Activated CD4-positive, alpha-beta T cell treated with anti-CD3 and anti-CD28 coated beads for 36 hours (primary cell): ENCODE results near the gene GLDC. TPM values are rescaled to one million over a fixed set of nuclear protein-coding genes. Genes with fewer than 3 reads are reported as not detected.
A peak's percentile ranks its signal among the peaks of the same experiment; 100 is the strongest.
"Not testable (repeated sequence)": the region's sequence is repeated elsewhere in the genome, so short reads cannot be mapped to it uniquely, and the experiment has no call there.

Source experiments
- ATAC-seq: fragments of 200-7000 bp; cut with Tn5 transposase; one replicate; pipeline ENCODE4 v1.10.0; 2021; ENCODE audit warnings: mild to moderate bottlenecking, moderate library complexity
- CTCF ChIA-PET: fragments of 350-600 bp; sonication (Branson Sonifier 250); formaldehyde crosslinking; loops from one replicate; lab custom pipeline; 2021; ENCODE audit warnings: antibody characterized with exemption; lab: Charles Lee
- POLR2A ChIA-PET: fragments of 350-600 bp; sonication (Branson Sonifier 250); formaldehyde crosslinking; loops from one replicate; lab custom pipeline; 2021; ENCODE audit warnings: antibody characterized with exemption, inconsistent platforms; lab: Charles Lee
- DNase-seq: peaks from one replicate; pipeline ENCODE4 v3.0.0-alpha.2; 2020
- H3K27ac Mint-ChIP-seq: one replicate; pipeline ENCODE4 v1.8.0; 2021; ENCODE audit warnings: mixed read lengths
- H3K27me3 Mint-ChIP-seq: one replicate; pipeline ENCODE4 v1.8.0; 2021; ENCODE audit warnings: mixed read lengths
- H3K36me3 Mint-ChIP-seq: one replicate; pipeline ENCODE4 v1.8.0; 2021; ENCODE audit warnings: low read depth, mixed read lengths
- H3K4me1 Mint-ChIP-seq: one replicate; pipeline ENCODE4 v1.8.0; 2021; ENCODE audit warnings: mixed read lengths
- H3K4me3 Mint-ChIP-seq: one replicate; pipeline ENCODE4 v1.8.0; 2021; ENCODE audit warnings: mild to moderate bottlenecking, moderate library complexity, mixed read lengths
- H3K9me3 Mint-ChIP-seq: one replicate; pipeline ENCODE4 v1.8.0; 2021; ENCODE audit warnings: low read depth, mixed read lengths
- intact Hi-C, 2 experiments: fragments of 100-400 bp; cut with DNase I in 1 of 2; cut with micrococcal nuclease in 1 of 2; formaldehyde crosslinking; loops; one replicate each; pipeline versions ENCODE4 v1.14.2 to v1.15.1; 2022 to 2024; cut with DNase I, micrococcal nuclease
- total RNA-seq, 2 experiments: library from RNA; stranded (reverse); gene quantifications; one replicate each; pipeline ENCODE4 v1.2.3, GENCODE V29; 2021

GLDC gene
- 1 to 10 TPM in 1 of 2 experiments, under 1 TPM in 1; 0.95 to 1.8 TPM for total RNA-seq

- intact Hi-C loops, result loop anchor here (1.0 to 5.0 kb wide), 2 partner anchors 36 to 48 kb away; no protein-coding TSS in a partner anchor
- Mint-ChIP-seq H3K27ac (peak within 1 kb of the TSS; percentile 47), H3K36me3 (no peaks in the 10 kb centered on the region), H3K27me3 (peaks cover 57% of the 10 kb centered on the region), H3K9me3 (no peaks in the 10 kb centered on the region), H3K4me1 (peaks cover 17% of the 10 kb centered on the region), H3K4me3 (peak within 1 kb of the TSS; percentile 71)
- ChIA-PET POLR2A (no interaction called here), CTCF (interaction anchor here (0.6 to 1.0 kb wide), 5 partner anchors 10 to 621 kb away, joined by 3 to 5 read pairs (median 3); no protein-coding TSS in a partner anchor)
- ATAC-seq (peak; percentile 70), DNase-seq (peak; percentile 68)
Observed at GRCh38 chr9:6645355-6646292, at the start of gene GLDC. Gene GLDC, minus strand, starts transcription at chr9:6645729. Its CDS starts 230 bp downstream, at chr9:6645499.

- Mint-ChIP-seq H3K4me1 (no peaks in the 10 kb centered on the region), H3K9me3 (no peaks in the 10 kb centered on the region), H3K4me3 (no peak overlapping the region), H3K27ac (no peak overlapping the region), H3K36me3 (no peaks in the 10 kb centered on the region), H3K27me3 (no peaks in the 10 kb centered on the region)
- DNase-seq, result no peak
- ChIA-PET CTCF (interaction anchor here (0.8 kb wide), 1 partner anchor 452 kb away, joined by 3 read pairs; no protein-coding TSS in a partner anchor), POLR2A (no interaction called here)
- ATAC-seq, result no peak
- intact Hi-C loops, result no loop called here
Observed at GRCh38 chr9:6692881-6693361, 47.4 kb upstream of the GLDC start.

GRCh38 chr9:6692433-6692832, 46.9 kb upstream of the GLDC start:
- no peak overlapping the region for H3K4me3 Mint-ChIP-seq
- POLR2A ChIA-PET, result interaction anchor here (0.6 kb wide), 1 partner anchor 1255 kb away, joined by 6 read pairs; no protein-coding TSS in a partner anchor
- intact Hi-C loops, result no loop called here
- CTCF ChIA-PET, result interaction anchor here (0.8 kb wide), 1 partner anchor 452 kb away, joined by 3 read pairs; no protein-coding TSS in a partner anchor
- no peak overlapping the region for H3K27ac Mint-ChIP-seq
- no peaks in the 10 kb centered on the region for H3K27me3 Mint-ChIP-seq
- no peaks in the 10 kb centered on the region for H3K4me1 Mint-ChIP-seq
- H3K9me3 Mint-ChIP-seq, result no peaks in the 10 kb centered on the region
- ATAC-seq (no peak), DNase-seq (no peak)
- H3K36me3 Mint-ChIP-seq, result no peaks in the 10 kb centered on the region

- CTCF ChIA-PET, result interaction anchor here (1.2 kb wide), 1 partner anchor 10 kb away, joined by 3 read pairs; no protein-coding TSS in a partner anchor
Observed at GRCh38 chr9:6690675-6691070, 45.1 kb upstream of the GLDC start.

GRCh38 chr9:6689893-6690674, 44.6 kb upstream of the GLDC start:
- no peaks in the 10 kb centered on the region for H3K36me3 Mint-ChIP-seq
- no peak overlapping the region for H3K4me3 Mint-ChIP-seq
- CTCF ChIA-PET, result interaction anchor here (0.9 to 1.2 kb wide), 2 partner anchors 10 to 122 kb away, joined by 3 to 5 read pairs; no protein-coding TSS in a partner anchor
- no peak for DNase-seq
- H3K27me3 Mint-ChIP-seq, result no peaks in the 10 kb centered on the region
- intact Hi-C loops, result loop anchor here in 1 of 2 experiments (5.0 kb wide), 1 partner anchor 1713 kb away; no protein-coding TSS in a partner anchor
- POLR2A ChIA-PET, result no interaction called here
- ATAC-seq, result no peak
- H3K4me1 Mint-ChIP-seq, result peaks cover 2% of the 10 kb centered on the region
- no peak overlapping the region for H3K27ac Mint-ChIP-seq
- no peaks in the 10 kb centered on the region for H3K9me3 Mint-ChIP-seq

More at GRCh38 chr9:6690675-6691070, 45.1 kb upstream of the GLDC start:
- H3K36me3 Mint-ChIP-seq, intact Hi-C loops, POLR2A ChIA-PET, DNase-seq, H3K27me3 Mint-ChIP-seq, ATAC-seq, H3K27ac Mint-ChIP-seq, H3K4me3 Mint-ChIP-seq, H3K4me1 Mint-ChIP-seq, H3K9me3 Mint-ChIP-seq: not testable (repeated sequence)

- no peaks in the 10 kb centered on the region for H3K27me3 Mint-ChIP-seq
- ATAC-seq (no peak), DNase-seq (no peak)
- CTCF ChIA-PET, result interaction anchor here (1.2 to 1.3 kb wide), 2 partner anchors 99 to 102 kb away, joined by 3 to 4 read pairs; no protein-coding TSS in a partner anchor
- H3K4me1 Mint-ChIP-seq, result peaks cover 14% of the 10 kb centered on the region
- no peaks in the 10 kb centered on the region for H3K9me3 Mint-ChIP-seq
- no peak overlapping the region for H3K4me3 Mint-ChIP-seq
- peaks cover 10% of the 10 kb centered on the region for H3K36me3 Mint-ChIP-seq
- intact Hi-C loops, result loop anchor here in 1 of 2 experiments (5.0 kb wide), 1 partner anchor 1710 kb away; no protein-coding TSS in a partner anchor
- POLR2A ChIA-PET, result no interaction called here
- H3K27ac Mint-ChIP-seq, result no peak overlapping the region
Observed at GRCh38 chr9:6687180-6687579, 41.7 kb upstream of the GLDC start.

- ATAC-seq (no peak), DNase-seq (no peak)
- peaks cover 14% of the 10 kb centered on the region for H3K4me1 Mint-ChIP-seq
- H3K36me3 Mint-ChIP-seq, result peaks cover 10% of the 10 kb centered on the region
- CTCF ChIA-PET, result interaction anchor here (0.8 to 1.3 kb wide), 3 partner anchors 98 to 101 kb away, joined by 3 to 4 read pairs (median 3); no protein-coding TSS in a partner anchor
- H3K27ac Mint-ChIP-seq, result no peak overlapping the region
- H3K4me3 Mint-ChIP-seq, result no peak overlapping the region
- POLR2A ChIA-PET, result no interaction called here
- H3K9me3 Mint-ChIP-seq, result no peaks in the 10 kb centered on the region
- H3K27me3 Mint-ChIP-seq, result no peaks in the 10 kb centered on the region
- intact Hi-C loops, result loop anchor here in 1 of 2 experiments (5.0 kb wide), 1 partner anchor 1709 kb away; no protein-coding TSS in a partner anchor
Observed at GRCh38 chr9:6686396-6686795, 40.9 kb upstream of the GLDC start.

GRCh38 chr9:6681957-6682501, 36.5 kb upstream of the GLDC start:
- Mint-ChIP-seq H3K36me3 (peaks cover 14% of the 10 kb centered on the region), H3K27ac (peak overlapping the region; percentile 99), H3K27me3 (no peaks in the 10 kb centered on the region), H3K9me3 (no peaks in the 10 kb centered on the region), H3K4me1 (peaks cover 20% of the 10 kb centered on the region), H3K4me3 (peak overlapping the region; percentile 88)
- intact Hi-C loops, result loop anchor here (1.0 to 5.0 kb wide), 12 partner anchors 22 to 1290 kb away; partner anchors contain the start of genes KDM4C (in 2 of the 2), UHRF2 (in 2 of the 2) and GLDC (in 1 of the 2)
- CTCF ChIA-PET, result interaction anchor here (0.7 to 1.7 kb wide), 3 partner anchors 21 to 1198 kb away, joined by 3 to 11 read pairs (median 3); no protein-coding TSS in a partner anchor
- peak; percentile 18 for DNase-seq
- no peak for ATAC-seq
- POLR2A ChIA-PET, result interaction anchor here (1.0 to 3.2 kb wide), 5 partner anchors 21 to 269 kb away, joined by 3 to 18 read pairs (median 7); partner anchors contain the start of genes KDM4C and UHRF2

- ChIA-PET CTCF (interaction anchor here (0.7 to 1.7 kb wide), 3 partner anchors 22 to 1197 kb away, joined by 3 to 11 read pairs (median 3); no protein-coding TSS in a partner anchor), POLR2A (interaction anchor here (0.5 to 3.2 kb wide), 7 partner anchors 22 to 614 kb away, joined by 3 to 18 read pairs (median 7); partner anchors contain the start of genes KDM4C and UHRF2)
- H3K27ac Mint-ChIP-seq, result peak overlapping the region; percentile 99
- DNase-seq (peak; percentile 96), ATAC-seq (peak; percentile 88)
- peaks cover 14% of the 10 kb centered on the region for H3K36me3 Mint-ChIP-seq
- H3K9me3 Mint-ChIP-seq, result no peaks in the 10 kb centered on the region
- no peaks in the 10 kb centered on the region for H3K27me3 Mint-ChIP-seq
- peak overlapping the region; percentile 88 for H3K4me3 Mint-ChIP-seq
- intact Hi-C loops, result loop anchor here (1.0 to 5.0 kb wide), 12 partner anchors 23 to 1291 kb away; partner anchors contain the start of genes KDM4C (in 2 of the 2), UHRF2 (in 2 of the 2) and GLDC (in 1 of the 2)
- H3K4me1 Mint-ChIP-seq, result peaks cover 19% of the 10 kb centered on the region
Observed at GRCh38 chr9:6681147-6681956, 35.8 kb upstream of the GLDC start.
